HEK293T (cell line): ENCODE data around the gene PPFIA2.

Experiments
- BHLHE40 ChIP-seq: fragments of 450-650 bp; IDR thresholded peaks from 2 replicates; pipeline ENCODE4 v1.6.1; 2016; ENCODE audit warnings: mild to moderate bottlenecking, moderate library complexity, borderline replicate concordance
- FOXK2 ChIP-seq: fragments of 450-650 bp; IDR thresholded peaks from 2 replicates; pipeline ENCODE4 v1.6.1; 2016; ENCODE audit warnings: mild to moderate bottlenecking
- FOXM1 ChIP-seq: fragments of 450-650 bp; IDR thresholded peaks from 2 replicates; pipeline ENCODE4 v1.6.1; 2017; ENCODE audit warnings: mild to moderate bottlenecking, borderline replicate concordance
- NFRKB ChIP-seq: fragments of 450-650 bp; IDR thresholded peaks from 2 replicates; pipeline ENCODE4 v1.6.1; 2016; ENCODE audit warnings: mild to moderate bottlenecking, moderate library complexity
- SP1 ChIP-seq: fragments of 450-650 bp; IDR thresholded peaks from 2 replicates; pipeline ENCODE4 v1.6.1; 2017
- SUZ12 ChIP-seq: fragments of 450-650 bp; IDR thresholded peaks from 2 replicates; pipeline ENCODE4 v1.6.1; 2016; ENCODE audit warnings: mild to moderate bottlenecking
- TARDBP ChIP-seq: fragments of 450-650 bp; IDR thresholded peaks from 2 replicates; pipeline ENCODE4 v1.6.1; 2016
- ZNF384 ChIP-seq: fragments of 450-650 bp; IDR thresholded peaks from 2 replicates; pipeline ENCODE4 v1.6.1; 2016

- TF ChIP-seq SP1 (no peak), ZNF384 (no peak), FOXK2 (no peak), FOXM1 (no peak), SUZ12 (no peak), NFRKB (no peak), TARDBP (no peak), BHLHE40 (no peak)
These were observed 188.9 kb downstream of the PPFIA2 start for GRCh38 chr12:81570234-81570633.
